ENCODE data around the gene ADGRL2. TPM values are rescaled to one million over a fixed set of nuclear protein-coding genes. Genes with fewer than 3 reads are reported as not detected.

The ADGRL2 gene
- total RNA-seq, 6 donors from 2014 or later = 21.0 to 133 (median 84.0) TPM

GRCh38 chr1:81803431-81804110 lies 2.8 kb downstream of the ADGRL2 start:
- Histone ChIP-seq H3K27ac (peak overlapping the region; percentile 94 to 98 (median 97)), H3K36me3 (no peaks in the 10 kb centered on the region), H3K4me3 (peak overlapping the region; percentile 36 to 74 (median 64)), H3K4me1 (peaks cover 0 to 22% (median 4%) of the 10 kb centered on the region in 4 donors), H3K9me3 (no peaks in the 10 kb centered on the region), H3K27me3 (peaks cover 0 to 9% (median 4%) of the 10 kb centered on the region in 4 donors)
- TF ChIP-seq CTCF (IDR thresholded peaks at IDR 0.05) (no peak), EP300 (IDR thresholded peaks at IDR 0.05) (no peak), POLR2A (IDR thresholded peaks at IDR 0.05) (no peak), POLR2AphosphoS5 (IDR thresholded peaks at IDR 0.05) (no peak)
- 1 to 3% methylated on average over 15 of the region's 15 CpGs for WGBS, 2 donors
- peak; percentile 7 to 26 for ATAC-seq (ENCODE audit: low FRiP score in 2 of 2)
- no peak for DNase-seq

- peaks cover 0 to 9% (median 4%) of the 10 kb centered on the region in 4 donors for H3K27me3 ChIP-seq
- DNase-seq (no peak), ATAC-seq (ENCODE audit: low FRiP score in 2 of 2) (no peak)
- no peak for TF ChIP-seq POLR2AphosphoS5 (IDR thresholded peaks at IDR 0.05)
- no peak for TF ChIP-seq EP300 (IDR thresholded peaks at IDR 0.05)
- TF ChIP-seq POLR2A (IDR thresholded peaks at IDR 0.05) = no peak
- TF ChIP-seq CTCF (IDR thresholded peaks at IDR 0.05) = no peak
- H3K4me1 ChIP-seq = peaks cover 0 to 22% (median 4%) of the 10 kb centered on the region in 4 donors
- no peaks in the 10 kb centered on the region for H3K36me3 ChIP-seq
- H3K4me3 ChIP-seq = peak overlapping the region in 3 of 4 donors; percentile 56 to 74 (median 73)
- no peaks in the 10 kb centered on the region for H3K9me3 ChIP-seq
- 42 to 44% methylated on average over 2 of the region's 2 CpGs for WGBS, 2 donors
- H3K27ac ChIP-seq = peak overlapping the region; percentile 94 to 98 (median 97)
These were observed 3.6 kb downstream of the ADGRL2 start for GRCh38 chr1:81804312-81804711.

- Histone ChIP-seq H3K4me3 (peak overlapping the region in 2 of 4 donors; percentile 4 to 73), H3K4me1 (peaks cover 0 to 18% (median 5%) of the 10 kb centered on the region in 4 donors), H3K9me3 (no peaks in the 10 kb centered on the region), H3K36me3 (no peaks in the 10 kb centered on the region), H3K27me3 (peaks cover 0 to 9% (median 4%) of the 10 kb centered on the region in 4 donors), H3K27ac (peak overlapping the region in 3 of 4 donors; percentile 67 to 98 (median 94))
- no peak for ATAC-seq (ENCODE audit: low FRiP score in 2 of 2)
- WGBS, 2 donors = 41 to 44% methylated on average over 2 of the region's 2 CpGs
- TF ChIP-seq POLR2A (IDR thresholded peaks at IDR 0.05) = no peak
- TF ChIP-seq EP300 (IDR thresholded peaks at IDR 0.05) = no peak
- TF ChIP-seq POLR2AphosphoS5 (IDR thresholded peaks at IDR 0.05) = no peak
- TF ChIP-seq CTCF (IDR thresholded peaks at IDR 0.05) = no peak
- DNase-seq = no peak
These were observed 5.0 kb downstream of the ADGRL2 start for GRCh38 chr1:81805537-81806431.

- Histone ChIP-seq H3K4me3 (peak overlapping the region in 2 of 4 donors; percentile 4 to 73), H3K4me1 (peaks cover 0 to 16% (median 5%) of the 10 kb centered on the region in 4 donors)
- TF ChIP-seq CTCF (IDR thresholded peaks at IDR 0.05) = no peak
- TF ChIP-seq POLR2A (IDR thresholded peaks at IDR 0.05) = no peak
- TF ChIP-seq EP300 (IDR thresholded peaks at IDR 0.05) = no peak
- no peak for TF ChIP-seq POLR2AphosphoS5 (IDR thresholded peaks at IDR 0.05)
These were observed 5.7 kb downstream of the ADGRL2 start for GRCh38 chr1:81806432-81806770.

More at GRCh38 chr1:81806432-81806770, 5.7 kb downstream of the ADGRL2 start:
- H3K27ac ChIP-seq = peak overlapping the region in 3 of 4 donors; percentile 67 to 98 (median 94)
- H3K9me3 ChIP-seq = no peaks in the 10 kb centered on the region
- H3K36me3 ChIP-seq = no peaks in the 10 kb centered on the region
- peaks cover 0 to 9% (median 4%) of the 10 kb centered on the region in 4 donors for H3K27me3 ChIP-seq
- no peak for ATAC-seq (ENCODE audit: low FRiP score in 2 of 2)
- WGBS, 2 donors = 49 to 53% methylated on average over 2 of the region's 2 CpGs
- DNase-seq = no peak
